Endothelial cell (in vitro differentiated cells): ENCODE measurements around the gene RUNDC3A. TPM values are rescaled to one million over a fixed set of nuclear protein-coding genes. Genes with fewer than 3 reads are reported as not detected.
A peak's percentile ranks its signal among the peaks of the same experiment; 100 is the strongest.

Experiments used
- DNase-seq: peaks from one replicate; pipeline ENCODE4 v3.0.0; 2021; ENCODE audit warnings: low spot score
- H3K27ac Mint-ChIP-seq: one replicate; pipeline ENCODE4 v1.8.0; 2021; ENCODE audit warnings: mixed read lengths, inconsistent platforms; ENCODE audit not compliant: unreplicated experiment
- H3K27me3 Mint-ChIP-seq: one replicate; pipeline ENCODE4 v1.8.0; 2021; ENCODE audit warnings: mild to moderate bottlenecking, moderate library complexity, mixed read lengths, inconsistent platforms; ENCODE audit not compliant: unreplicated experiment
- H3K36me3 Mint-ChIP-seq: one replicate; pipeline ENCODE4 v1.8.0; 2021; ENCODE audit warnings: mild to moderate bottlenecking, low read depth, mixed read lengths, inconsistent platforms; ENCODE audit not compliant: unreplicated experiment
- H3K4me1 Mint-ChIP-seq: one replicate; pipeline ENCODE4 v1.8.0; 2021; ENCODE audit warnings: mild to moderate bottlenecking, mixed read lengths, inconsistent platforms; ENCODE audit not compliant: unreplicated experiment
- H3K4me3 Mint-ChIP-seq: one replicate; pipeline ENCODE4 v1.8.0; 2021; ENCODE audit warnings: mild to moderate bottlenecking, mixed read lengths, inconsistent platforms; ENCODE audit not compliant: unreplicated experiment
- H3K9me3 Mint-ChIP-seq: one replicate; pipeline ENCODE4 v1.8.0; 2021; ENCODE audit warnings: mixed read lengths, inconsistent platforms; ENCODE audit not compliant: unreplicated experiment
- CTCF ChIP-seq: fragments of 200-600 bp; sonication (generic); IDR thresholded peaks from one replicate; pipeline ENCODE4 v1.5.0; 2021; ENCODE audit warnings: antibody characterized with exemption; ENCODE audit not compliant: unreplicated experiment
- total RNA-seq: library from RNA; stranded (reverse); fragmentation: NEBNext Ultra II Directional; extraction: Animal tissue kit (Norgen Biotek cat#: 25700); gene quantifications from one replicate; pipeline ENCODE4 v1.2.1, GENCODE V29; 2021; ENCODE audit not compliant: unreplicated experiment

The RUNDC3A gene
- total RNA-seq, 1 donor from 2014 or later = 0.82 TPM

- Mint-ChIP-seq H3K9me3 (no peaks in the 10 kb centered on the region), H3K4me1 (peaks cover 4% of the 10 kb centered on the region), H3K27me3 (peaks cover 6% of the 10 kb centered on the region), H3K4me3 (no peak overlapping the region), H3K27ac (no peak overlapping the region), H3K36me3 (no peaks in the 10 kb centered on the region)
- no peak for TF ChIP-seq CTCF
- no peak for DNase-seq
Observed at GRCh38 chr17:44304651-44305050, 3.8 kb upstream of the RUNDC3A start.

DNA sequence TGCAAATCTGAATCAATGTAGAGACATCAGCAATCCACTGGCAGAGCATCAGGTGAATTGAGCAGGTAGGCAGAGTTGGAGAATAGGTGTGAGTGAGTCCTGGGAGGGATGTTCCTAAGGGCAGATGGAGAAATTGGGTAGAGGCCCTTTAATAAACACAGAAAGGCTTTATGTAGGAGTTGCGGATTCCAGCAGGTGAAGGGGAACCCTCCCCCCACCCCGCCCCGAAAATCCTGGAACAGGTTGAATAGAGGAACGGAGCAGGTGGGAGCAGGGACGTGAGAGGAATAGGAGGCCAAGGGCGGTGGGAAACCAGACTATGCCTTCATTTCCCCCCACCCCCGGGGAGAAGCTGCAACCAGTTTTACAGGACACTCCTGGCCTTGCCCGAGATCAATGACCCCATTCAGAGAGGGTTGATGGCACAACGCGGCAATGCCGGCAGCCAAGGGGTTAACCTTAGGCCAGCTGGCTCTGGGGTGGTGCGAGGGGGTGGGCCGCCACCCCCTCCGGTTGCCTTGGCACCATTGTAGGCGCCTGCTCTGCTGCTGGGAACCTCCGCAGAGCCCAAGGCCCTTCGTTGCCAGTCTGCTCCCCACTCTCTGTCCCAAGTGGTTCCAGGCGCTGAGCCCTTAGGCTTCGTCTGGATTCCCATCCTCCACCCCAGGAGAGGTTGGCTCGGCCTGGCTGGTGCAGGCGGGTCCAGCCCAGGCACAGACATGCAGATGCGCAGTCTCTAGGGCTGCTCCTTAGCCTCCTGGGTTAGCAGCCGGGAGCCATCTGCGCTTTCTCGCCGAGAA lies 814 bp upstream of the RUNDC3A start:
- no peak for TF ChIP-seq CTCF
- Mint-ChIP-seq H3K4me1 (peaks cover 4% of the 10 kb centered on the region), H3K4me3 (peak overlapping the region; percentile 61), H3K27me3 (peaks cover 9% of the 10 kb centered on the region), H3K27ac (no peak overlapping the region), H3K9me3 (no peaks in the 10 kb centered on the region), H3K36me3 (no peaks in the 10 kb centered on the region)
- peak; percentile 46 for DNase-seq

DNA sequence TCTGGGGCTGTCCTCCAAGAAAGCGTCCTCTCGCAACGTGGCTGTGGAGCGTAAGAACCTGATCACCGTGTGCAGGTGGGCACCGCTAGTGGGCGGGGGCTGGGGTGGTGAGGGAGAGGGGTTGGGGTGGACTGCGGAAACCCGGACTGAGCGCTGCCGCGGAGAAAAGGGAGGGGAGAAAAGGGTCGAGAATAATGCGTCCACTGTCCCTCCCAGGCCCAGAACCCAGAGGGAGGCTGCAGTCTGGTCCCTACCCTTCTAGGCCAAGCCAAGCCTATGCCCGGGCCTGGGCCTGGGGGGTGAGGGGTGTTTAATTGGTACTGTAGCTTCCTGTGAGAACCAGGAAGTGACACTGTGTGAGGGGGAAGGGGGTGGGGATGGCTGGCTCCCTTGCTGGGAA lies 464 bp downstream of the RUNDC3A start:
- Mint-ChIP-seq H3K9me3 (no peaks in the 10 kb centered on the region), H3K36me3 (no peaks in the 10 kb centered on the region), H3K27ac (no peak overlapping the region), H3K4me1 (peaks cover 4% of the 10 kb centered on the region), H3K4me3 (peak overlapping the region; percentile 47), H3K27me3 (peaks cover 14% of the 10 kb centered on the region)
- no peak for TF ChIP-seq CTCF
- no peak for DNase-seq

- no peak overlapping the region for H3K27ac Mint-ChIP-seq
- peaks cover 4% of the 10 kb centered on the region for H3K4me1 Mint-ChIP-seq
- no peaks in the 10 kb centered on the region for H3K9me3 Mint-ChIP-seq
- DNase-seq = no peak
- no peaks in the 10 kb centered on the region for H3K36me3 Mint-ChIP-seq
- TF ChIP-seq CTCF = no peak
- peaks cover 19% of the 10 kb centered on the region for H3K27me3 Mint-ChIP-seq
- peak overlapping the region; percentile 47 for H3K4me3 Mint-ChIP-seq
Observed at GRCh38 chr17:44309472-44309871, 1.1 kb downstream of the RUNDC3A start.

DNA sequence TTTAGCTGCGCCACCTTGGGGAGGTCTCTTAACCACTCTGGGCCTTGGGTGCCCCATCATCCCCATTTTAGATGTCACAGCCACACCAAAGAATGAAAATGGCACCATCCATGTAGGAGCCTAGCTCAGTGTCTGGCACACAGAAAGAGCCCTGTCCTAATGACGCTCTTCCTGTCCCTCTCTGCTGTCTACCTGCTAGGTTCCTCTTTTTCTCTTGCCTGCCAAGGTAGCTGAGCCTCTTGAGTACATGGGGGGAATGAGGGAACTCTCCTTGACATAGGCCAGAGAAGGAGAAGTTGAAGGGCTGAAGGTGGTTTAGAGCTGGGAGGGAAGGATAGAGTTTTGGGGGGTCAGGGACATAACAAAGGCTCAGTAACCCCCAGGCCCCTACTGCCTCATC lies 1.8 kb downstream of the RUNDC3A start:
- TF ChIP-seq CTCF = no peak
- Mint-ChIP-seq H3K4me3 (no peak overlapping the region), H3K27me3 (peaks cover 19% of the 10 kb centered on the region), H3K9me3 (no peaks in the 10 kb centered on the region), H3K4me1 (peaks cover 4% of the 10 kb centered on the region), H3K27ac (no peak overlapping the region), H3K36me3 (no peaks in the 10 kb centered on the region)
- no peak for DNase-seq
